Stimulated activated memory B cell treated with anti-CD40 and anti-IgM and Interleukin-4, amounts not matched to agents 10 μg/mL and 1 μg/mL and 100 μg/mL, for 72 hours (primary cell): ENCODE results near the gene TMEM127.
"Not testable (repeated sequence)": the region's sequence is repeated elsewhere in the genome, so short reads cannot be mapped to it uniquely, and the experiment has no call there.

Source experiments
- ATAC-seq: fragments of 150-1000 bp; cut with Tn5 transposase; 2 replicates; pipeline ENCODE4 v1.10.0; 2021
- H3K27ac Mint-ChIP-seq: one replicate; pipeline ENCODE4 v1.8.0; 2022; ENCODE audit warnings: mild to moderate bottlenecking, mixed read lengths
- H3K27me3 Mint-ChIP-seq: one replicate; pipeline ENCODE4 v1.8.0; 2022; ENCODE audit warnings: mixed read lengths
- H3K36me3 Mint-ChIP-seq: one replicate; pipeline ENCODE4 v1.8.0; 2022; ENCODE audit warnings: mixed read lengths
- H3K4me1 Mint-ChIP-seq: one replicate; pipeline ENCODE4 v1.8.0; 2022; ENCODE audit warnings: mixed read lengths
- H3K4me3 Mint-ChIP-seq: one replicate; pipeline ENCODE4 v1.8.0; 2022; ENCODE audit warnings: mild to moderate bottlenecking, moderate library complexity, mixed read lengths
- H3K9me3 Mint-ChIP-seq: one replicate; pipeline ENCODE4 v1.8.0; 2022; ENCODE audit warnings: mixed read lengths

The TMEM127 gene

GRCh38 chr2:96273763-96274162 is 8.0 kb upstream of the TMEM127 start:
- Mint-ChIP-seq H3K27ac (no peak overlapping the region), H3K27me3 (no peaks in the 10 kb centered on the region), H3K4me1 (no peaks in the 10 kb centered on the region), H3K4me3 (no peak overlapping the region), H3K9me3 (no peaks in the 10 kb centered on the region), H3K36me3 (peaks cover 59% of the 10 kb centered on the region)
- no peak for ATAC-seq

GRCh38 chr2:96271995-96272394 is 6.2 kb upstream of the TMEM127 start:
- H3K4me3 Mint-ChIP-seq: no peak overlapping the region
- peaks cover 53% of the 10 kb centered on the region for H3K36me3 Mint-ChIP-seq
- H3K9me3 Mint-ChIP-seq: no peaks in the 10 kb centered on the region
- H3K27ac Mint-ChIP-seq: no peak overlapping the region
- H3K4me1 Mint-ChIP-seq: peaks cover 8% of the 10 kb centered on the region
- no peaks in the 10 kb centered on the region for H3K27me3 Mint-ChIP-seq
- no peak for ATAC-seq

DNA sequence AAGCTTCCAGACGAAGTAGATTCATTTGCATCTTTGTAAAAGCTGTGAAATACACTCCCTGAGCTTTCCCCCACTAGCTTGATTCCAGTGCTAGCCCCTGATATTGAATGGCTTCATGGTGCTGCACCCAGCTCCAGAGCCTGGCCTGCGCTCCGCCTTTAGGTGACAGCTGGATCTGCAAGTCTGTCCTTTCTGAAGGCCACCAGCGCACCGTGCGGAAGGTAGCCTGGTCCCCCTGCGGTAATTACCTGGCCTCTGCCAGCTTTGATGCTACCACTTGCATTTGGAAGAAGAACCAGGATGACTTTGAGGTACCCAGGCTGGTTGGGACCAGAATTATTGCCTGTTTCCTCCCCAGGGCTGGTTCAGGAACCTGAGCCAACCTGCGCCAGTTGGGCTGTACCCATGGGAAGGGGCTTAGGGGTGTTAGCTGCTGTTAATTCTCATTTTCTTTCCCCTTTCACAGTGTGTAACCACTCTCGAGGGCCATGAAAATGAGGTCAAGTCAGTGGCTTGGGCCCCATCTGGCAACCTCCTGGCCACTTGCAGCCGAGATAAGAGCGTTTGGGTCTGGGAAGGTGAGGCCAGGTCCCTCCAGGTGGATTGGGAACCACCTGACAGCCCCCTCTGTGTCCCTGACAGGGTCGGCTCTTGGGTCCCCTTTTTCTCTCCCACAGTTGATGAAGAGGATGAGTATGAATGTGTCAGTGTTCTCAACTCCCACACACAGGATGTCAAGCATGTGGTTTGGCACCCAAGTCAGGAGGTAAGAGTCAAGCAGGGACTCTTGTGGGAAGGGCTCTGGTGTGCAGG is 1.6 kb upstream of the TMEM127 start:
- Mint-ChIP-seq H3K4me1 (peaks cover 39% of the 10 kb centered on the region), H3K27ac (peak overlapping the region; percentile 87), H3K36me3 (peaks cover 33% of the 10 kb centered on the region), H3K27me3 (no peaks in the 10 kb centered on the region), H3K4me3 (peak overlapping the region; percentile 76), H3K9me3 (no peaks in the 10 kb centered on the region)
- no peak for ATAC-seq

GRCh38 chr2:96265349-96265839 is 403 bp downstream of the TMEM127 start:
- H3K27ac Mint-ChIP-seq: peak overlapping the region; percentile 87
- ATAC-seq: peak; percentile 47
- peaks cover 27% of the 10 kb centered on the region for H3K36me3 Mint-ChIP-seq

GRCh38 chr2:96264656-96265348 is 995 bp downstream of the TMEM127 start:
- H3K27me3 Mint-ChIP-seq: no peaks in the 10 kb centered on the region
- peaks cover 27% of the 10 kb centered on the region for H3K36me3 Mint-ChIP-seq
- peak overlapping the region; percentile 87 for H3K27ac Mint-ChIP-seq
- H3K4me3 Mint-ChIP-seq: peak overlapping the region; percentile 99
- peaks cover 57% of the 10 kb centered on the region for H3K4me1 Mint-ChIP-seq
- no peaks in the 10 kb centered on the region for H3K9me3 Mint-ChIP-seq
- ATAC-seq: peak; percentile 4

More at GRCh38 chr2:96265349-96265839, 403 bp downstream of the TMEM127 start:
- Mint-ChIP-seq H3K4me1 (peaks cover 51% of the 10 kb centered on the region), H3K9me3 (no peaks in the 10 kb centered on the region), H3K4me3 (peak overlapping the region; percentile 99), H3K27me3 (no peaks in the 10 kb centered on the region)

- H3K27ac Mint-ChIP-seq: peak overlapping the region; percentile 87
- H3K4me1 Mint-ChIP-seq: peaks cover 64% of the 10 kb centered on the region
- no peak for ATAC-seq
- no peaks in the 10 kb centered on the region for H3K9me3 Mint-ChIP-seq
- H3K4me3 Mint-ChIP-seq: peak overlapping the region; percentile 99
- peaks cover 26% of the 10 kb centered on the region for H3K36me3 Mint-ChIP-seq
- no peaks in the 10 kb centered on the region for H3K27me3 Mint-ChIP-seq
Observed at GRCh38 chr2:96264086-96264485, 1.7 kb downstream of the TMEM127 start.

DNA sequence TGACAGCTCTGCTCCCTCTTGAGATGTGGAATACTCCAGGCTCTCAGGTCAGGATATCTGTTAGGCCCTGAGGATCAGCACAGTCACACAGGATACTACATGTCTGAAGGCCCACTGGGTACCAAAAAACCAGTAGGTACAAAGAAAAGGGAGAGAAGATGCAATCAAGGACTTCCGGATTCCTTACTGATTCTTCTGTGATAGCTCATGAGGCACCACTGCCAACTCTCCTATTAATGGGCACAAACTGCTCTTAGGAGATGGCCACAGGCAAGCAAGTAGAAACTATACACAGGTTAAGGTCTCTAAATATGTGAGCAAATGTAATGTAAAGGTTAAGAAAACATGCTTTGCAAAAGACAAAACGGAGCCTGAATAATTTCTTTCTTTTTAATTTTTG is 3.5 kb downstream of the TMEM127 start:
- peaks cover 13% of the 10 kb centered on the region for H3K36me3 Mint-ChIP-seq
- H3K9me3 Mint-ChIP-seq: no peaks in the 10 kb centered on the region
- H3K4me3 Mint-ChIP-seq: no peak overlapping the region
- peaks cover 73% of the 10 kb centered on the region for H3K4me1 Mint-ChIP-seq
- H3K27me3 Mint-ChIP-seq: no peaks in the 10 kb centered on the region
- no peak overlapping the region for H3K27ac Mint-ChIP-seq
- no peak for ATAC-seq

DNA sequence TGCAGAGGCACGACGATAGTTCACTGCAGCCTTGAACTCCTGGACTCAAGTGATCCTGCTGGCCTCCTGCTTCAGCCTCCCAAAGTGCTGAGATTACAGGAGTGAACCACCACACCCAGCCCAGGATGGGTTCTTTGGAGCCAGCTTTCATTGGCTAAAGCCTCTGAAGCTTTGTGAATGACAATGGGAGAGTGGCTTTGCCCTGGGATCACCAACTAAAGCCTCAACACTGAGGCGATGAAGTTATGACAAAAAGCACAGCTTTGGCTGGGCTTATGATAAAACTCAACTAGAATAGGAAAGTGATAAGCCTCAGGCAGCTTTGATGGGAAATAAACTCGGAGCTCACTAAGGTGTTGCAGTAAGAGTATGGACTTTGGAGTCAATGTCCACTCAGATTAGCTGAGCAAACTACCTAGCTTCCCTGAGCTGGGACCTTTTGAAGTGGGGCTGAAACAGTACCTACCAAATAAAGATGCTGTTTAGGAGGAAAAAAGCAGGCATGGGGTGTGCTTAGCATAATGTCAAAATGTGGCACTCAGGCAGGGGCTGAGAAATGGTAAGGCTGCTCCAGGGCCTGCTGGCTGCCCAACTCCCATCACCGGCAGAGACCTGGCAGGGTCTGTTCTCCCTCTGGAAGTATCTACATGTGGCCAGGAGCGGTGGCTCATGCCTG is 4.3 kb downstream of the TMEM127 start:
- H3K4me3 Mint-ChIP-seq: no peak overlapping the region
- H3K9me3 Mint-ChIP-seq: no peaks in the 10 kb centered on the region
- ATAC-seq: no peak

GRCh38 chr2:96260387-96261260 is 5.2 kb downstream of the TMEM127 start:
- ATAC-seq: peak; percentile 74
- Mint-ChIP-seq H3K4me3 (peak overlapping the region; percentile 30), H3K4me1 (peaks cover 78% of the 10 kb centered on the region), H3K27me3 (no peaks in the 10 kb centered on the region), H3K27ac (peak overlapping the region; percentile 77), H3K36me3 (peaks cover 18% of the 10 kb centered on the region), H3K9me3 (no peaks in the 10 kb centered on the region)

More for the DNA sequence above, 4.3 kb downstream of the TMEM127 start:
- Mint-ChIP-seq H3K27ac (peak overlapping the region; percentile 77), H3K27me3 (no peaks in the 10 kb centered on the region), H3K4me1 (peaks cover 73% of the 10 kb centered on the region), H3K36me3 (peaks cover 14% of the 10 kb centered on the region)

GRCh38 chr2:96259497-96259921 is 6.3 kb downstream of the TMEM127 start:
- Mint-ChIP-seq H3K4me3 (no peak overlapping the region), H3K9me3 (no peaks in the 10 kb centered on the region), H3K27ac (peak overlapping the region; percentile 77), H3K4me1 (peaks cover 78% of the 10 kb centered on the region), H3K36me3 (peaks cover 22% of the 10 kb centered on the region), H3K27me3 (no peaks in the 10 kb centered on the region)
- peak; percentile 60 for ATAC-seq

GRCh38 chr2:96258166-96259022 is 7.4 kb downstream of the TMEM127 start:
- no peak for ATAC-seq
- Mint-ChIP-seq H3K36me3 (peaks cover 32% of the 10 kb centered on the region), H3K27ac (peak overlapping the region; percentile 77), H3K9me3 (no peaks in the 10 kb centered on the region), H3K4me1 (peaks cover 67% of the 10 kb centered on the region), H3K4me3 (no peak overlapping the region), H3K27me3 (no peaks in the 10 kb centered on the region)

DNA sequence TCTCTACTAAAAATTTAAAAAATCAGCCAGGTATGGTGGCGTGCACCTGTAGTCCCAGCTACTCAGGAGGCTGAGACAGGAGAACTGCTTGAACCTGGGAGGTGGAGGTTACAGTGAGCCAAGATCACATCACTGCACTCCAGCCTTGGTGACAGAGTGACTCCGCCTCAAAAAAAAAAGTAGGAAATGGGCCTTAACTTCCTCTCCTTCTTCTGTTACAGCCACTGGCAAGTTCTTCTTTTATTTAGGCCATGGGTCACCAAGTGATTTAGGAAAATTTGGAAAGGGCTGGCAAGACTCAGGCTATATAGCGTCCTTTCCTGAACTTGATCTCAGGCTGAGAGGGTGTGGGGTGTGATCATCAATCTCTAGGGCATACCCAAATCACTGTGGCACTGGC is 8.1 kb downstream of the TMEM127 start:
- not testable (repeated sequence) for H3K4me3 Mint-ChIP-seq, H3K27me3 Mint-ChIP-seq, H3K9me3 Mint-ChIP-seq, ATAC-seq
- Mint-ChIP-seq H3K36me3 (peaks cover 38% of the 10 kb centered on the region), H3K4me1 (peaks cover 65% of the 10 kb centered on the region), H3K27ac (peak overlapping the region; percentile 77)

- peaks cover 59% of the 10 kb centered on the region for H3K4me1 Mint-ChIP-seq
- H3K4me3 Mint-ChIP-seq: peak overlapping the region; percentile 62
- peaks cover 49% of the 10 kb centered on the region for H3K36me3 Mint-ChIP-seq
Observed at GRCh38 chr2:96256611-96257113, 9.1 kb downstream of the TMEM127 start.

More at GRCh38 chr2:96256611-96257113, 9.1 kb downstream of the TMEM127 start:
- Mint-ChIP-seq H3K9me3 (no peaks in the 10 kb centered on the region), H3K27ac (peak overlapping the region; percentile 90), H3K27me3 (no peaks in the 10 kb centered on the region)
- no peak for ATAC-seq
